Rectal smooth muscle tissue (tissue), 1 donor: ENCODE data around the gene AGPAT4.

Experiments
- H3K27ac ChIP-seq: one replicate; pipeline ENCODE4 v1.7.0; 2013; ENCODE audit warnings: low read depth, low read length, inconsistent platforms
- H3K27me3 ChIP-seq: one replicate; pipeline ENCODE4 v1.7.0; 2013; ENCODE audit warnings: low read length; ENCODE audit not compliant: control insufficient read depth, insufficient read depth
- H3K36me3 ChIP-seq: one replicate; pipeline ENCODE4 v1.7.0; 2013; ENCODE audit warnings: low read length; ENCODE audit not compliant: control insufficient read depth, insufficient read depth
- H3K4me1 ChIP-seq: one replicate; pipeline ENCODE4 v1.7.0; 2013; ENCODE audit warnings: low read length; ENCODE audit not compliant: control insufficient read depth, insufficient read depth
- H3K4me3 ChIP-seq: one replicate; pipeline ENCODE4 v1.7.0; 2013; ENCODE audit warnings: low read length
- H3K9ac ChIP-seq: one replicate; pipeline ENCODE4 v1.7.0; 2013; ENCODE audit warnings: low read length

AGPAT4 gene

DNA sequence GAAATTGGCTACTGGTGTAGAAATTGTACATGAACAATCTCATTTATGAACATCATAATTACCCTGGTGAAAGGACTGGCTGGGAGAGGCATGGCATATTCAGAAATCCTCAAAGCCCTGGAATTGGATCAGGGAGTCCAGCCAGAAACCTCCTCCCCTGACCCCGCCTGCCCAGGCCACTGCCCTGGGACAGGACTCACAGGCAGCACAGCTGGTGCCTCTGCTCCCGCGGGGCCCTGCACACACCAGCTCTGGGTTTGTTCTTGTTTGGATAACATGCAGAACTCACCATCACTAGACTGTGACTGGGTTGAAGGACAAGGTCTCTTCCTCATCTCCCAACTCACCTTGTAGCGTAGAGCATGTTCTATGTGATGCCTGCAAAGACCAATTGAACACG lies 56.2 kb downstream of the AGPAT4 start:
- no peaks in the 10 kb centered on the region for H3K4me1 ChIP-seq
- H3K9ac ChIP-seq, result no peak overlapping the region
- no peak overlapping the region for H3K27ac ChIP-seq
- H3K27me3 ChIP-seq, result no peaks in the 10 kb centered on the region
- no peaks in the 10 kb centered on the region for H3K36me3 ChIP-seq
- H3K4me3 ChIP-seq, result no peak overlapping the region

DNA sequence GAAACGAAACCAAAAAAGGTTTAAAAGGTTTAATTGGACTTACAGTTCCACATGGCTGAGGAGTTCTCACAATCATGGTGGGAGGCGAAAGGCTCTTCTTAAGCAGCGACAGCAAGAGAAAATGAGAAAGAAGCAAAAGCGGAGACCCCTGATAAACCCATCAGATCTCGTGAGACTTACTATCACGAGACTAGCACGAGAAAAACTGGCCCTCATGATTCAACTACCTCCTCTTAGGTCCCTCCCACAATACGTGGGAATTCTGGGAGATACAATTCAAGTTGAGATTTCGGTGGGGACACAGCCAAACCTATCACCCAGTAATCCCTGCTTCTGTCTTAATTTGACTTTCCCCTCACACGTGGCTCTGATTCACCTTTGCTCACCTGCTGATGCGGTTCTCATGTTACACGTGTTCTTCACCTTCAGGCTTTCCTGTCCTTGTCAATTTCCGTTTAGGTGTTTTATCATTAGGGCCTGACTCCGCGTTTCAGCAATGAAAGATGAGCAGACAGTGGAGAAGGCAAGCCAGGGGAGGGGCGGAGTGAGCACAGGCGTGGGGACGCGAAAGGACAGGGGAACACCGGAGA lies 57.1 kb downstream of the AGPAT4 start:
- Histone ChIP-seq H3K4me1 (no peaks in the 10 kb centered on the region), H3K27me3 (no peaks in the 10 kb centered on the region), H3K36me3 (no peaks in the 10 kb centered on the region), H3K9ac (no peak overlapping the region), H3K4me3 (no peak overlapping the region), H3K27ac (no peak overlapping the region)

DNA sequence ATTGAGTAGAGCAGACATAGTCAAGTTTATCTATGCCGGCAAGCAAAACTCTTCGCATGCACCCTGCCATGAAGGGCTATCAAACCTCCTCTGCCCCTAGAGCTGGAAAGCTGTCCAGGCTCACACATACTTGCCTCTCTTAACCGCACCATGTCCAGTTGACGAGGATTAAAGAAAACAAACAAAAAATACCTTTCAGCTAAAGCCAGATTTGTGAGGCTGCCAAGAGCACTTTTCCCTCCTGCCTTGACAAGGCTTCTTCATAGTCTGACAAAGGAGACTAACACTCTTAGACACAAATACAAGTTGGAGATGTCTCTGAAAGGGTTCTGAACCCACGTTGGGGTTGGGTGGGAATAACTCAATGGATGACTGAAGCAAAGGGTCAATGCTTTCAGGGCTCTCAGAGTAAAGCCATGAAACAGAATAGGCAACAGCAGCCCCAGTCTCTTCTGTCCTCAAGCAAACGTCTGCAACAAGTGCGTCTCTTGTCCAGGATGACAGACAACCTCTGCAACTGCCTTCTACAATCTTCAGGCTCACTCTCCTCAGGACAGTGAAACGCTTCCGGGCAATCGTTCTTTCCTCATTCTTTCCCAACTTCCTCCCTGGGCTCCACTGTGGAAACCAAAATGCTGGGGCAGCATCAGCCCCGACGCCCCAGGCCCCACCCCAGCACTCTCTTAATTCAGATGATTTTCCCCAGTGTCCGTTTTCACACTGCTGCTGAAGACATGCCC lies 57.8 kb downstream of the AGPAT4 start:
- Histone ChIP-seq H3K27ac (no peak overlapping the region), H3K9ac (no peak overlapping the region), H3K4me3 (no peak overlapping the region), H3K36me3 (no peaks in the 10 kb centered on the region), H3K27me3 (no peaks in the 10 kb centered on the region), H3K4me1 (no peaks in the 10 kb centered on the region)

- Histone ChIP-seq H3K36me3 (no peaks in the 10 kb centered on the region), H3K4me3 (no peak overlapping the region), H3K27ac (no peak overlapping the region), H3K27me3 (no peaks in the 10 kb centered on the region), H3K9ac (no peak overlapping the region), H3K4me1 (no peaks in the 10 kb centered on the region)
These were observed 58.7 kb downstream of the AGPAT4 start for GRCh38 chr6:161215193-161215592.

- Histone ChIP-seq H3K27ac (no peak overlapping the region), H3K9ac (no peak overlapping the region), H3K27me3 (no peaks in the 10 kb centered on the region), H3K4me1 (no peaks in the 10 kb centered on the region), H3K4me3 (no peak overlapping the region), H3K36me3 (no peaks in the 10 kb centered on the region)
These were observed 59.1 kb downstream of the AGPAT4 start for GRCh38 chr6:161214722-161215121.

DNA sequence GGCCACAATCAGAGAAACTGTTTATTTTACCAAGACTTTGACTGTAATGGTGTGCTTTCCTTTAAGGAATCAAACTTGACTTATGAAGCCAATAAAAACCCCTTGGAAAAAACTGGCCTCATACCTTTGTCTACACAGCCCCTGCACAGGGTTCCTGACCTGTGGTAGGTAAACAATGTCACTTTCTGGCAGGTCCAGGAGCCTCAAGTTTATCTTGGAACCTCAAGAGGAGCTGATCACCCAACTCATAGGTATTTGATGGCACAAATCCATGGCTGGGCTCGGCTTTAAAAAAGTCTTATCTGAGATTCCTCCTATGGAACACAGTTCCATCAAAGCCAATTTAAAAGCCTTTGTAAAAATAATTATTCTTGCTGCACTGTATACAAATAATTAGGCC lies 61.0 kb downstream of the AGPAT4 start:
- no peaks in the 10 kb centered on the region for H3K36me3 ChIP-seq
- H3K9ac ChIP-seq, result no peak overlapping the region
- no peaks in the 10 kb centered on the region for H3K27me3 ChIP-seq
- no peak overlapping the region for H3K4me3 ChIP-seq
- H3K4me1 ChIP-seq, result no peaks in the 10 kb centered on the region
- H3K27ac ChIP-seq, result no peak overlapping the region

DNA sequence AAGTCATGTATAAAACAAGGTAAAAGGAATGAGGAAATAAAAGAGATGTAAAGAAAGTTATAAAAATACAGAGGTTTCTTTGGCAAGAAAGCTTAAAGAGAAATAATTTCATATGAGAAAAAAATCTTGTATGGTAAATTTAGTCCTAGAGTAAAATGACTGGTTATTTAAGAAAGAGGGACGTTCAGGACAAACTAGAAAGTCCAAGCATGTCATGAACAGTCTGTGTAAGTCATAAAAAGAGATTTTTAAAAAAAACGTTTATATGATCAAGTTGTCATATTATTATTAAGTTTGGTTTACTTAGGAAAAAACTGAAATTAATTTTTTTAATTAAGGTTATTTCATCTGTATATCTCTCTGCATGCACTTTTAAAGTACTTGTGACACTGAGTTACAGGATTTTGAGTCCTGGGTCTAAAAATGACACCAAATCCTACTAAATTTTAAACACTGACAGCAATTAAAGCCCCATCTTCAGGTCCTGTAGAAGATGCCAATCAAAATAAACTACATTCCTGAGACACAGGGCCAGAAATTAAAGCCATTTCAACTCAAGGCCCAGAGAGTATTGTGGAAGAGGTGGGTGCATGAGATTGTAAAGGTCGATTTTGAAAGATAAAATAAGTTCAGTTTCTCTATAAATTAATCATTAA lies 62.4 kb downstream of the AGPAT4 start:
- Histone ChIP-seq H3K4me1 (no peaks in the 10 kb centered on the region), H3K27me3 (no peaks in the 10 kb centered on the region), H3K36me3 (no peaks in the 10 kb centered on the region), H3K9ac (no peak overlapping the region), H3K27ac (no peak overlapping the region), H3K4me3 (no peak overlapping the region)

DNA sequence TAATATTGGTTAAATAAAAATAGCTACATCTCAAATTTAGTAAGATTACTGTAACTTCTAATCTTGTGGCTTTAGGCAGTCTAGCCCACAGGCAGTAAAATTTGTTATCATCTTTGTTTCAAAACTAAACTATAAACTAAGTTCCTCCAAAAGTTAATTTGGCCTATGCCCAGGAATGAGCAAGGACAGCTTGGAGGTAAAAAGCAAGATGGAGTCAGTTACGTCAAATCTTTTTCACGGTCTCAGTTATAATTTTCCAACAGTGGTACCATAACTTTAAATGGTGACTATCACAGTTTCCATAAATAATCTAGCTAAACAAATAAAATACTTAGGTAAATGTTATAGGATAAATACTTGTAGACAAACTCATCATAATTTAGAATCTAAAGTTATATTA lies 63.0 kb downstream of the AGPAT4 start:
- no peaks in the 10 kb centered on the region for H3K4me1 ChIP-seq
- no peak overlapping the region for H3K9ac ChIP-seq
- no peaks in the 10 kb centered on the region for H3K36me3 ChIP-seq
- H3K27ac ChIP-seq, result no peak overlapping the region
- H3K27me3 ChIP-seq, result no peaks in the 10 kb centered on the region
- no peak overlapping the region for H3K4me3 ChIP-seq

DNA sequence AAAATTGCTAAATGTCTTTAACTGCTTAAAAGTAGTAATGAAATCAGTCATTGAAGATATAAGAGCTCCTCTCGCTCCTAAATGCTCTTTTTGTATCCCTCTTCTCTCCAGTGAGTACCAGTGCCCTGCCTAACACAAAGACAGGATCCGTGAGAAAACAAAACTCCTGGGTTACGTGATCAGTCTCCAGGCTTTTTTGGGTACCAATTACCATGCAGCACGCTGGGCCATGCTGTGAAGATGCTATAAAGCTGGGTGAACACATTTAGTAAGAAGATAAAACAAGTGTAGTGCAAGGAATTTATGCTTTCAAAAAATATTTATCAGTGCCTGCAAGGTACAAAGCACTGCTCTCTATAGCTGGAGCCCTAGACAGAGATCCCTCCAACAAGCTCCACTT lies 66.7 kb downstream of the AGPAT4 start:
- no peak overlapping the region for H3K4me3 ChIP-seq
- no peaks in the 10 kb centered on the region for H3K4me1 ChIP-seq
- no peaks in the 10 kb centered on the region for H3K27me3 ChIP-seq
- no peaks in the 10 kb centered on the region for H3K36me3 ChIP-seq
- no peak overlapping the region for H3K9ac ChIP-seq
- no peak overlapping the region for H3K27ac ChIP-seq

- Histone ChIP-seq H3K9ac (no peak overlapping the region), H3K4me1 (no peaks in the 10 kb centered on the region), H3K27me3 (no peaks in the 10 kb centered on the region), H3K36me3 (no peaks in the 10 kb centered on the region), H3K4me3 (no peak overlapping the region), H3K27ac (no peak overlapping the region)
These were observed 68.8 kb downstream of the AGPAT4 start for GRCh38 chr6:161204866-161205557.

DNA sequence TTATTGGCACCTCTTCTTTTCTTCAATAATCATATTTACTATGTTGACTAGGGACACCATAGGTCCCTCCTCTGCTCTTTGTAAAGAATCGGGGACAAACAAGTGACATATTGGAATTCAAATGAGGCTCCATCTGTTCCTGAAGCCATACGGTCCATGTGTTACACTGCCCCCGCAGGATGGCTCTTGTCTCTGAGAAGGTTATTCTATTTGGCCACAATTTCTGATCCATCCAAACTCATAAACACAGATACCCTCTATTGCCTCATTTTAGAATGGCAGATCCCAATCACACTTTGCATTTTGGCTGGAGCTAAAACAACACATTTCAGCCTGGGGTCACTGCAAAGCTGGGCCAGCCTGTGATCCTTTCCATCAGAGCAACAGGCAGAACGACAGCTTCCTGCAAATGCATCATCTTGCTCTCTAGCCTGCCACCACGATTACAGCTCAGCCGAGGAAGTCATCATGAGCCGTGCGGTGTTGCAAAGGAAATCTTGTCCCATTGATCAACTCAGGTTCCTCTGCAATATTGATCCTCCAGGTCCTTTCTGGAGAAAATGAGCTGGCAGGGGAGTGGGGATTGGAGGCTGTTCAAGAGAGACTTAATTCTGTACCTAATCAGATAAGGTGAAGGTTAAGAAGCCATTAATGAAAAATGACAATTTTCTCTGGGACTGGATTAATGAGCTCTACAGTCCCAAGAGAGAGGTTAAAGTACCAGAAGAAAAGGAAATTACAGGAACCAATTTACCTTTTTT lies 73.1 kb downstream of the AGPAT4 start:
- no peaks in the 10 kb centered on the region for H3K36me3 ChIP-seq
- no peak overlapping the region for H3K9ac ChIP-seq
- H3K4me3 ChIP-seq, result no peak overlapping the region
- no peaks in the 10 kb centered on the region for H3K27me3 ChIP-seq
- no peak overlapping the region for H3K27ac ChIP-seq
- no peaks in the 10 kb centered on the region for H3K4me1 ChIP-seq

- Histone ChIP-seq H3K9ac (no peak overlapping the region), H3K4me1 (no peaks in the 10 kb centered on the region), H3K27me3 (no peaks in the 10 kb centered on the region), H3K4me3 (no peak overlapping the region), H3K27ac (no peak overlapping the region), H3K36me3 (no peaks in the 10 kb centered on the region)
These were observed 74.0 kb downstream of the AGPAT4 start for GRCh38 chr6:161199850-161200249.
